ENCODE measurements around the gene DMTF1. TPM values are rescaled to one million over a fixed set of nuclear protein-coding genes. Genes with fewer than 3 reads are reported as not detected.

DMTF1 gene
- total RNA-seq, 2 donors from 2014 or later: 129 to 152 TPM

DNA sequence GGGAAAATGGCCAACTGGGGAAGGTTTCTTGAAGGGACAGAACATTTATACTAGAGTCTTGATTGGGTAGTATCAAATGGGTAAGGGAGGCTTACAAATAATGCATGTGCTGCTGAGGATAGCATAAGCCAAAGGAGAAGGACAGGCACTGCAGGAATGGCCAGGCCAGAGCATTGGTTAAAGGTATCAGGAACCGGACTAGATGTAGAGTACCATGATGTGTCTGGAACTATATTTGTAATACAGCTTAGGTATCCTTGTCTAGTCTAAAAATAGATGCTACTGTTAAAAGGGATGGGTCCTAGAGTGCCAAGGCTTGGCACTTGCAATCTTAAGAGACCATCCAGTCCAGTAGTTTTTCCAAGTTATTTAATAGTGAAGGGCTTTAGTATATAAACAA is 47.0 kb downstream of the DMTF1 start:
- H3K27me3 Mint-ChIP-seq (ENCODE audit: insufficient read depth): no peaks in the 10 kb centered on the region
- no peak overlapping the region for H3K27ac Mint-ChIP-seq
- H3K4me1 ChIP-seq (ENCODE audit: control insufficient read depth, insufficient read depth, low read length): no peaks in the 10 kb centered on the region
- DNase-seq: no peak
- no peak overlapping the region for H3K4me3 Mint-ChIP-seq
- peaks cover 87% of the 10 kb centered on the region for H3K36me3 ChIP-seq (ENCODE audit: control insufficient read depth, insufficient read depth, low read length)
- TF ChIP-seq, protein P1, sequence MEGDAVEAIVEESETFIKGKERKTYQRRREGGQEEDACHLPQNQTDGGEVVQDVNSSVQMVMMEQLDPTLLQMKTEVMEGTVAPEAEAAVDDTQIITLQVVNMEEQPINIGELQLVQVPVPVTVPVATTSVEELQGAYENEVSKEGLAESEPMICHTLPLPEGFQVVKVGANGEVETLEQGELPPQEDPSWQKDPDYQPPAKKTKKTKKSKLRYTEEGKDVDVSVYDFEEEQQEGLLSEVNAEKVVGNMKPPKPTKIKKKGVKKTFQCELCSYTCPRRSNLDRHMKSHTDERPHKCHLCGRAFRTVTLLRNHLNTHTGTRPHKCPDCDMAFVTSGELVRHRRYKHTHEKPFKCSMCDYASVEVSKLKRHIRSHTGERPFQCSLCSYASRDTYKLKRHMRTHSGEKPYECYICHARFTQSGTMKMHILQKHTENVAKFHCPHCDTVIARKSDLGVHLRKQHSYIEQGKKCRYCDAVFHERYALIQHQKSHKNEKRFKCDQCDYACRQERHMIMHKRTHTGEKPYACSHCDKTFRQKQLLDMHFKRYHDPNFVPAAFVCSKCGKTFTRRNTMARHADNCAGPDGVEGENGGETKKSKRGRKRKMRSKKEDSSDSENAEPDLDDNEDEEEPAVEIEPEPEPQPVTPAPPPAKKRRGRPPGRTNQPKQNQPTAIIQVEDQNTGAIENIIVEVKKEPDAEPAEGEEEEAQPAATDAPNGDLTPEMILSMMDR (conservative IDR thresholded peaks at IDR 0.05): no peak
- peaks cover 82% of the 10 kb centered on the region for H3K36me3 Mint-ChIP-seq (ENCODE audit: low read depth)
- H3K9me3 Mint-ChIP-seq: peaks cover 14% of the 10 kb centered on the region
- no peak overlapping the region for H3K9ac ChIP-seq (ENCODE audit: extremely low read depth, low read length, poor library complexity, severe bottlenecking)
- H3K4me1 Mint-ChIP-seq: no peaks in the 10 kb centered on the region
- H3K4me3 ChIP-seq (ENCODE audit: low read length): no peak overlapping the region
- WGBS, 2 experiments (ENCODE audit: insufficient coverage in 1 of 2, insufficient read length in 1 of 2): 98 to 100% methylated on average over 1 of the region's 1 CpG
- H3K27me3 ChIP-seq (ENCODE audit: control insufficient read depth, insufficient read depth, low read length, poor library complexity, severe bottlenecking): no peaks in the 10 kb centered on the region
- H3K27ac ChIP-seq (ENCODE audit: low read depth, low read length): no peak overlapping the region
- H3K9me3 ChIP-seq (ENCODE audit: control insufficient read depth, low read length): peaks cover 27% of the 10 kb centered on the region

DNA sequence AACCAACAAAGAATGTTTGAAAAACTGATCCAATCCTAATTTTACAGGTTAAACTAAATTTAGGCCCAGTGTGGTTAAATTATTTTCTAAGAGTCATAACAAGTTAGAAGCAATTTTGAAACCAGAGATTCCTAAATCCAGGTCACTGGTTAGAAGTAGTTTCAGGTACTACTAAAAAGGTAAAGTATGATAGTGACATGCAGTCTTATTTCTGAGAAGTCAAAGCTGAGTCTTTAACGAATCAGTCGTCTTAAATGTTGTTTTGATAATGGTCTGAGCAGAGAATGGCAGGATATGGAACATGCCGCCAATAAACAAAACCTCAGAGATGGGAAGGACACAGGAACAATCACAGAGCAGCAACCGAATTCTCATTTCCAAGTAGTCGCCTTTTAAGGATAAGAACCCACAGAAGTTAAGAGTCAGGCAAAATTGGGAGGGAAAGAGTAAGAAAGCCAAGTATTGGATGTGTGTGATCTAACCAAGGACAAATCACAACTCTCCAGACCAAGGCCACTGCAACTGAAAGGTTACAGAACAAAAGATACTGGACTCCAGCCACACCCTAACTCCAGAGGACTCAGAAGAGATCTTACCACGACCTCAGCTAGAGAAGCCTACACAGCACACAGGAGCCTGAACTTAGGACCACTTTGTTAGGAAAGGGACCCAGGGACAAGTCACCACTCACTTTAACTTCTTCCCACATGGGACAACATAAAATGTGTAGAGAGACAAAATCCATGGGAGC is 47.6 kb downstream of the DMTF1 start:
- Histone ChIP-seq H3K4me3 (ENCODE audit: low read length) (no peak overlapping the region), H3K9me3 (ENCODE audit: control insufficient read depth, low read length) (peaks cover 33% of the 10 kb centered on the region), H3K9ac (ENCODE audit: extremely low read depth, low read length, poor library complexity, severe bottlenecking) (no peak overlapping the region), H3K27ac (ENCODE audit: low read depth, low read length) (no peak overlapping the region), H3K27me3 (ENCODE audit: control insufficient read depth, insufficient read depth, low read length, poor library complexity, severe bottlenecking) (no peaks in the 10 kb centered on the region), H3K4me1 (ENCODE audit: control insufficient read depth, insufficient read depth, low read length) (no peaks in the 10 kb centered on the region), H3K36me3 (ENCODE audit: control insufficient read depth, insufficient read depth, low read length) (peaks cover 86% of the 10 kb centered on the region)
- H3K36me3 Mint-ChIP-seq (ENCODE audit: low read depth): peaks cover 80% of the 10 kb centered on the region
- TF ChIP-seq, protein P1 (conservative IDR thresholded peaks at IDR 0.05): no peak
- no peak overlapping the region for H3K4me3 Mint-ChIP-seq
- WGBS, 2 experiments (ENCODE audit: insufficient coverage in 1 of 2, insufficient read length in 1 of 2): 93 to 98% methylated on average over 5 to 6 of the region's 6 CpGs
- H3K9me3 Mint-ChIP-seq: peaks cover 20% of the 10 kb centered on the region
- H3K27me3 Mint-ChIP-seq (ENCODE audit: insufficient read depth): no peaks in the 10 kb centered on the region
- no peaks in the 10 kb centered on the region for H3K4me1 Mint-ChIP-seq
- peak overlapping the region; percentile 10 for H3K27ac Mint-ChIP-seq
- no peak for DNase-seq

DNA sequence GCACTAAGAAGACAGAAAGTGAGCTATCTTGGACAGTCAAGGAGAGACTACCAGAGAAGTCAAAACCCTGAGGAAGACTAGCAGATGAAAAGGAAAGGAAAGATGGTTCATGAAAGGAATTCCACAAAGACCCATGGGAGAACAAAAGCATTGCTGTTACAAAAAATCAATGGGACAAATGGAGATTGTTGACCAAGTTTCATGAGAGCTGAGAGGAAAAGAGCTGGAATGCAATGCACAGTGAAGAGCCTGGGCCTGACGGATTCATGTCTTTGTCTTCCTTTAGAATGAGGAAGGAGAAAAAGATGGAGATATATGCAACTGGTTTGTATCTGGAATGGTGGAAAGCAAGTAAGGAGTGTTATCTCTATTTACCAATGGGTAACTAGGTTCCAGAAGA is 50.0 kb downstream of the DMTF1 start:
- 92 to 100% methylated on average over 1 of the region's 1 CpG for WGBS, 2 experiments (ENCODE audit: insufficient coverage in 1 of 2, insufficient read length in 1 of 2)
- H3K27ac Mint-ChIP-seq: no peak overlapping the region

More for the DNA sequence above, 50.0 kb downstream of the DMTF1 start:
- no peaks in the 10 kb centered on the region for H3K27me3 ChIP-seq (ENCODE audit: control insufficient read depth, insufficient read depth, low read length, poor library complexity, severe bottlenecking)
- Mint-ChIP-seq H3K36me3 (ENCODE audit: low read depth) (peaks cover 83% of the 10 kb centered on the region), H3K4me3 (no peak overlapping the region), H3K27me3 (ENCODE audit: insufficient read depth) (no peaks in the 10 kb centered on the region), H3K4me1 (no peaks in the 10 kb centered on the region), H3K9me3 (peaks cover 40% of the 10 kb centered on the region)
- DNase-seq: no peak
- H3K9ac ChIP-seq (ENCODE audit: extremely low read depth, low read length, poor library complexity, severe bottlenecking): no peak overlapping the region
- TF ChIP-seq, protein P1 (conservative IDR thresholded peaks at IDR 0.05): no peak
- H3K4me3 ChIP-seq (ENCODE audit: low read length): no peak overlapping the region
- no peak overlapping the region for H3K27ac ChIP-seq (ENCODE audit: low read depth, low read length)
- peaks cover 56% of the 10 kb centered on the region for H3K9me3 ChIP-seq (ENCODE audit: control insufficient read depth, low read length)
- H3K4me1 ChIP-seq (ENCODE audit: control insufficient read depth, insufficient read depth, low read length): no peaks in the 10 kb centered on the region
- H3K36me3 ChIP-seq (ENCODE audit: control insufficient read depth, insufficient read depth, low read length): peaks cover 65% of the 10 kb centered on the region

Measured in endodermal cell (in vitro differentiated cells).